ENCODE measurements around the gene C17orf75. TPM values are rescaled to one million over a fixed set of nuclear protein-coding genes. Genes with fewer than 3 reads are reported as not detected.

C17orf75 gene
- total RNA-seq, 1 donor from 2014 or later, result 16.8 TPM

GRCh38 chr17:32335046-32335445 lies 6.9 kb downstream of the C17orf75 start:
- no peak for DNase-seq (ENCODE audit: low read depth)
- no peak for FAIRE-seq
- no peak for TF ChIP-seq CTCF (IDR thresholded peaks at IDR 0.05; ENCODE audit: insufficient read depth, low read length, severe bottlenecking)
- Histone ChIP-seq H3K4me3 (ENCODE audit: low read depth, low read length) (no peak overlapping the region), H3K36me3 (ENCODE audit: control insufficient read depth, insufficient read depth, low read length) (no peaks in the 10 kb centered on the region), H3K27me3 (ENCODE audit: control insufficient read depth, insufficient read depth, low read length) (no peaks in the 10 kb centered on the region)

- no peak overlapping the region for H3K4me3 ChIP-seq (ENCODE audit: low read depth, low read length)
- FAIRE-seq, result no peak
- DNase-seq (ENCODE audit: low read depth), result no peak
- no peak for TF ChIP-seq CTCF (IDR thresholded peaks at IDR 0.05; ENCODE audit: insufficient read depth, low read length, severe bottlenecking)
- H3K36me3 ChIP-seq (ENCODE audit: control insufficient read depth, insufficient read depth, low read length), result no peaks in the 10 kb centered on the region
- H3K27me3 ChIP-seq (ENCODE audit: control insufficient read depth, insufficient read depth, low read length), result no peaks in the 10 kb centered on the region
Measured at GRCh38 chr17:32333187-32333586, 8.8 kb downstream of the C17orf75 start.

- no peak for TF ChIP-seq CTCF (IDR thresholded peaks at IDR 0.05; ENCODE audit: insufficient read depth, low read length, severe bottlenecking)
Measured at GRCh38 chr17:32331243-32332040, 10.5 kb downstream of the C17orf75 start.

GRCh38 chr17:32330147-32330546 lies 11.8 kb downstream of the C17orf75 start:
- H3K27me3 ChIP-seq (ENCODE audit: control insufficient read depth, insufficient read depth, low read length), result no peaks in the 10 kb centered on the region
- H3K36me3 ChIP-seq (ENCODE audit: control insufficient read depth, insufficient read depth, low read length), result no peaks in the 10 kb centered on the region
- no peak for TF ChIP-seq CTCF (IDR thresholded peaks at IDR 0.05; ENCODE audit: insufficient read depth, low read length, severe bottlenecking)
- no peak overlapping the region for H3K4me3 ChIP-seq (ENCODE audit: low read depth, low read length)
- DNase-seq (ENCODE audit: low read depth) (no peak), FAIRE-seq (no peak)

More at GRCh38 chr17:32331243-32332040, 10.5 kb downstream of the C17orf75 start:
- DNase-seq (ENCODE audit: low read depth) (no peak), FAIRE-seq (no peak)
- Histone ChIP-seq H3K27me3 (ENCODE audit: control insufficient read depth, insufficient read depth, low read length) (no peaks in the 10 kb centered on the region), H3K4me3 (ENCODE audit: low read depth, low read length) (no peak overlapping the region), H3K36me3 (ENCODE audit: control insufficient read depth, insufficient read depth, low read length) (no peaks in the 10 kb centered on the region)

- Histone ChIP-seq H3K4me3 (ENCODE audit: low read depth, low read length) (no peak overlapping the region), H3K36me3 (ENCODE audit: control insufficient read depth, insufficient read depth, low read length) (no peaks in the 10 kb centered on the region), H3K27me3 (ENCODE audit: control insufficient read depth, insufficient read depth, low read length) (no peaks in the 10 kb centered on the region)
- no peak for TF ChIP-seq CTCF (IDR thresholded peaks at IDR 0.05; ENCODE audit: insufficient read depth, low read length, severe bottlenecking)
- no peak for FAIRE-seq
- DNase-seq (ENCODE audit: low read depth), result no peak
Measured at GRCh38 chr17:32327911-32328310, 14.1 kb downstream of the C17orf75 start.
